DND-41 (cell line): Measurements from ENCODE around the gene GABRA4.

Source experiments
- ATAC-seq: fragments of 200-7000 bp; cut with Tn5 transposase; 3 replicates; pipeline ENCODE4 v1.9.1; 2021; ENCODE audit warnings: low read depth; ENCODE audit not compliant: insufficient read depth
- DNase-seq: peaks from one replicate; pipeline ENCODE4 v3.0.0-alpha.2; 2020
- H2AFZ ChIP-seq: 2 replicates; pipeline ENCODE4 v1.6.0; 2012; ENCODE audit warnings: low read depth, low read length
- H3K27ac ChIP-seq: 2 replicates; pipeline ENCODE4 v1.5.1; 2012; ENCODE audit warnings: low read length, inconsistent platforms
- H3K27me3 ChIP-seq: fragments of 200-600 bp; sonication (generic); 2 replicates; pipeline ENCODE4 v1.6.0; 2012; ENCODE audit warnings: low read length, mild to moderate bottlenecking, inconsistent platforms; ENCODE audit not compliant: insufficient read depth, poor library complexity
- H3K36me3 ChIP-seq: 2 replicates; pipeline ENCODE4 v1.5.1; 2012; ENCODE audit warnings: low read length, inconsistent platforms; ENCODE audit not compliant: insufficient read depth
- H3K4me1 ChIP-seq: 2 replicates; pipeline ENCODE4 v1.5.1; 2012; ENCODE audit warnings: mild to moderate bottlenecking, low read length; ENCODE audit not compliant: insufficient read depth
- H3K4me2 ChIP-seq: 2 replicates; pipeline ENCODE4 v1.6.0; 2012; ENCODE audit warnings: mild to moderate bottlenecking, moderate library complexity, low read length, inconsistent platforms; ENCODE audit not compliant: insufficient read depth
- H3K4me3 ChIP-seq, 2 experiments: fragments of 200-600 bp in 1 of 2; shearing (Covaris generic) in 1 of 2; 2 replicates each; pipeline ENCODE4 v1.5.1; 2012 to 2016; ENCODE audit warnings: inconsistent platforms in 2 of 2, low read length in 2 of 2, mild to moderate bottlenecking in 2 of 2, low read depth in 1 of 2, moderate library complexity in 1 of 2
- H3K79me2 ChIP-seq: 2 replicates; pipeline ENCODE4 v1.6.0; 2012; ENCODE audit warnings: low read length, inconsistent platforms; ENCODE audit not compliant: insufficient read depth
- H3K9ac ChIP-seq: 2 replicates; pipeline ENCODE4 v1.6.0; 2012; ENCODE audit warnings: low read depth, mild to moderate bottlenecking, inconsistent platforms, low read length, moderate library complexity
- H3K9me3 ChIP-seq: 2 replicates; pipeline ENCODE4 v1.5.1; 2012; ENCODE audit warnings: low read length, moderate library complexity, mild to moderate bottlenecking, inconsistent platforms; ENCODE audit not compliant: insufficient read depth, severe bottlenecking
- H4K20me1 ChIP-seq: 2 replicates; pipeline ENCODE4 v1.6.0; 2012; ENCODE audit warnings: low read length; ENCODE audit not compliant: insufficient read depth
- CTCF ChIP-seq: IDR thresholded peaks from 2 replicates; pipeline ENCODE4 v1.5.1; 2012; ENCODE audit warnings: borderline replicate concordance, low read length, moderate library complexity, mild to moderate bottlenecking; ENCODE audit not compliant: poor library complexity, severe bottlenecking; ENCODE audit errors: extremely low read depth
- EZH2 ChIP-seq: IDR thresholded peaks from 3 replicates; pipeline ENCODE4 v1.6.1; 2012; ENCODE audit warnings: borderline replicate concordance, low read depth, mild to moderate bottlenecking, moderate library complexity, low read length, inconsistent platforms; ENCODE audit not compliant: severe bottlenecking

GABRA4 gene

GRCh38 chr4:46993075-46994006 lies at the start of gene GABRA4:
TSS of gene GABRA4 (minus strand) at chr4:46993581. CDS start at chr4:46993424, 157 bp downstream.
- Histone ChIP-seq H3K27me3 (no peaks in the 10 kb centered on the region), H3K27ac (no peak within 1 kb of the TSS), H4K20me1 (no peaks in the 10 kb centered on the region), H3K79me2 (no peaks in the 10 kb centered on the region), H3K9me3 (no peaks in the 10 kb centered on the region), H3K4me1 (no peaks in the 10 kb centered on the region), H3K9ac (no peak within 1 kb of the TSS), H3K4me3 (no peak within 1 kb of the TSS), H3K36me3 (no peaks in the 10 kb centered on the region), H2AFZ (no peak within 1 kb of the TSS), H3K4me2 (no peak within 1 kb of the TSS)
- DNase-seq (no peak), ATAC-seq (no peak)
- TF ChIP-seq EZH2 (no peak), CTCF (no peak)

GRCh38 chr4:47040828-47041227 lies 47.4 kb upstream of the GABRA4 start:
- Histone ChIP-seq H3K9me3 (no peaks in the 10 kb centered on the region), H4K20me1 (no peaks in the 10 kb centered on the region), H3K79me2 (no peaks in the 10 kb centered on the region), H3K4me3 (no peak overlapping the region), H3K9ac (no peak overlapping the region), H3K36me3 (no peaks in the 10 kb centered on the region), H3K4me2 (no peak overlapping the region), H2AFZ (no peak overlapping the region), H3K27me3 (no peaks in the 10 kb centered on the region), H3K4me1 (no peaks in the 10 kb centered on the region), H3K27ac (no peak overlapping the region)
- no peak for DNase-seq
- no peak for ATAC-seq
- TF ChIP-seq CTCF: no peak

GRCh38 chr4:47038263-47038662 lies 44.9 kb upstream of the GABRA4 start:
- no peaks in the 10 kb centered on the region for H3K4me1 ChIP-seq
- no peak overlapping the region for H2AFZ ChIP-seq
- no peak overlapping the region for H3K27ac ChIP-seq
- H3K4me3 ChIP-seq: no peak overlapping the region
- no peaks in the 10 kb centered on the region for H4K20me1 ChIP-seq
- ATAC-seq (no peak), DNase-seq (no peak)
- no peaks in the 10 kb centered on the region for H3K27me3 ChIP-seq
- H3K36me3 ChIP-seq: no peaks in the 10 kb centered on the region
- no peaks in the 10 kb centered on the region for H3K9me3 ChIP-seq
- no peak overlapping the region for H3K9ac ChIP-seq
- no peak overlapping the region for H3K4me2 ChIP-seq
- TF ChIP-seq EZH2 (no peak), CTCF (no peak)
- no peaks in the 10 kb centered on the region for H3K79me2 ChIP-seq
